GM11168 (cell line): ENCODE results near the gene SPATA9.

Experiments
- in situ Hi-C: fragments of 300-500 bp; cut with MboI; formaldehyde crosslinking; loops from one replicate; pipeline ENCODE4 v1.12.0; 2022; ENCODE audit warnings: low sequenced_read_pairs; ENCODE audit not compliant: unreplicated experiment

SPATA9 gene, protein sequence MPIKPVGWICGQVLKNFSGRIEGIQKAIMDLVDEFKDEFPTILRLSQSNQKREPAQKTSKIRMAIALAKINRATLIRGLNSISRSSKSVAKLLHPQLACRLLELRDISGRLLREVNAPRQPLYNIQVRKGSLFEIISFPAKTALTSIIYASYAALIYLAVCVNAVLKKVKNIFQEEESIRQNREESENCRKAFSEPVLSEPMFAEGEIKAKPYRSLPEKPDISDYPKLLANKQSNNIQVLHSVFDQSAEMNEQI

DNA sequence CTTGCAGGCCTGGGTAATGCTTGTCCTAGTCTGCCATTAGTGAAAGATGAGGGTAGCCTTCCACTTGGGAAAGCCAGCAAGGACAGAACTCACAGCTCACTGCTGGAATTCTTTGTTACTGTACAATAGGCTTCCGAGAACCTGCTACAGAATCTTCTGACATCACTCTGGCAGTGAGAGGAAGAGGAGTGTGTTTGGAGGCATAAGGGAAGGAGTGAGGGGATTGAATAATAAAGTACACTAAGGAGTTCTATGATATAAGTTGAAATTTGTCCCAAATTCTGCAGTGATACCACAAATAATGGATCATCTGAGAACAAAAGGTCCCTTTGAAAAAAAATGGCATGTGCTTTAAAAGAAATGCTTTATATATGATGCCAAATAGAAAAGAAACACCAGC is at the start of gene SPATA9:
SPATA9 (minus strand) TSS at position 101 of the 400 bp plus-strand sequence. CDS start 137 bp downstream, outside the sequence.
- in situ Hi-C loops: no loop called here

DNA sequence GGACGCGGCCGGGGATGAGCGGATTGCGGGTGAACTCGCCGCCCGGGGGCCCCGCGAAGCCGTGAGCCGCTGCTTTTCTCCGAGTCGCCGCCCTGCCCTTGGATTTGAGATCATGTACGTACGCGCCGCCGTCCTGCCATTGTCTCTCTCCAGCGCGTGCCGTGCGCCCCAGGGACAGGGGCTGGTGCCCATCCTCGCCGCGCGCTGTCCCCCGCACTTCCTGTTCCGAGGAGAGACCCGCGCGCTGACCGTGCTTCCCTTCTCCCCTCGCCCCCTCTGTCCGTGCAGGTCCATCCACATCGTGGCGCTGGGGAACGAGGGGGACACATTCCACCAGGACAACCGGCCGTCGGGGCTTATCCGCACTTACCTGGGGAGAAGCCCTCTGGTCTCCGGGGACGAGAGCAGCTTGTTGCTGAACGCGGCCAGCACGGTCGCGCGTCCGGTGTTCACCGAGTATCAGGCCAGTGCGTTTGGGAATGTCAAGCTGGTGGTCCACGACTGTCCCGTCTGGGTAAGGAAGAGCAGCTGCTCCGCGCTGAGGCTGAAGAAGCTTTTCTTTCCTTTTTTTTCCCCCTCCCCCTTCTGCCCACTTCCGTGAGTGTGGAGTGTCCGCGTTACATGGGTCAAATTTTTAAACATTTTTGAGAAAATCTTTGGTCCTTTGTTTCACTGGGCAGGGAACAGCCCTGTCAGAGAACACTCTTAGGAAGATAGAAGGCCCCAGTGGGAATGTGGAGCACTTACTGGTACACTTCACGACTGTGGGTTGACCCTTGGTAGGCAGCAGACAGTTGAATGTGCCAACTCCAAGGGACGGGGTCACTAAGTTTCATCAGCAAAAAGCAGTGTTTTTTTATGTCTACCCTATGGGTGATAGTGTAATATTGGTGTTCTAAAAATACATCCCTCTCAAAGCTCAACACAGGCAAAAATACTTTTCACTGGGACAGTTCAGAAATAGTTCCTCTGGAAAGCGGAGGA is 49.1 kb upstream of the SPATA9 start:
- in situ Hi-C loops: no loop called here

DNA sequence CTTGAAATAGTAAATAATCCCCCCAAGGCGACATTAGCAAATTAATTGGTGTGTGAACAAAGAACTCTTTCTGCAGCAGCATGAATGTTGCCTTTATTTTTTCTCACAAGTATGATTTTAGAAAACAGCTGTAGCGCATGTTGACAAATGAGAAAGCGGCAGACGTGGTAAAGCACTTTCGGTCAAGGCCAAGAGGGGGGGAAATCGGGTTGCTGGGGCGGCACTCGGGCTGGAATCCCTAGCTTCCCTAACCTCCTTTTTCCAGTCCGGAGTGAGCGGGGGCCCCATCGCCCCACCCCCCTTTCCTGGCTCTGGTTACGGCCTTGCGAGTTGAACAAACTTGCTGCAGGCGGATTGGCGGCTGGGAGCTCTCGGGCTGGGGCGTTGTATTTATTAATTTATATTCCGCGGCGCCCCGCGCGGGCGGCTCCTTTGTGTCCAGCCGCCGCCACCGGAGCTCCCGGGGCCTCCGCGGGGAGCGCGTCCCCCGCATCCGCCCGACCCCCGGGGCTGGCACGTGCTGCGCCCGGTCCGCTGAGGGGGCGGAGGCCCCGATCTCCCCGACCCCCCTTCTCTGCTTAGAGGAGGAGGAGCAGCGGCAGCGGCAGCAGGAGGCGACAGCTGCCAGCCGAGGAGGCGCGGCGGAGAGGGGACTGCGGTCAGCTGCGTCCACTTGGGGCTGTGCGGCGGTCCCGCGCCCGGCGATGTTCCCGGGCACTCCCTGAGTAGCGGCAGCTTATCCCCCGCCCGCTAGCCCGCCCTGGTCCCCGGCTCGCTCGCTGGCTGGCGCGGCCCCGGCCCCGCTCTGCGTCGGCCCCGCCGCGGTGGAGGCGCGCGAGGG is 48.2 kb upstream of the SPATA9 start, which contains the start of gene RHOBTB3:
RHOBTB3 (plus strand) TSS at position 607 of the 841 bp plus-strand sequence. CDS start 347 bp downstream, outside the sequence.
- in situ Hi-C loops: no loop called here

DNA sequence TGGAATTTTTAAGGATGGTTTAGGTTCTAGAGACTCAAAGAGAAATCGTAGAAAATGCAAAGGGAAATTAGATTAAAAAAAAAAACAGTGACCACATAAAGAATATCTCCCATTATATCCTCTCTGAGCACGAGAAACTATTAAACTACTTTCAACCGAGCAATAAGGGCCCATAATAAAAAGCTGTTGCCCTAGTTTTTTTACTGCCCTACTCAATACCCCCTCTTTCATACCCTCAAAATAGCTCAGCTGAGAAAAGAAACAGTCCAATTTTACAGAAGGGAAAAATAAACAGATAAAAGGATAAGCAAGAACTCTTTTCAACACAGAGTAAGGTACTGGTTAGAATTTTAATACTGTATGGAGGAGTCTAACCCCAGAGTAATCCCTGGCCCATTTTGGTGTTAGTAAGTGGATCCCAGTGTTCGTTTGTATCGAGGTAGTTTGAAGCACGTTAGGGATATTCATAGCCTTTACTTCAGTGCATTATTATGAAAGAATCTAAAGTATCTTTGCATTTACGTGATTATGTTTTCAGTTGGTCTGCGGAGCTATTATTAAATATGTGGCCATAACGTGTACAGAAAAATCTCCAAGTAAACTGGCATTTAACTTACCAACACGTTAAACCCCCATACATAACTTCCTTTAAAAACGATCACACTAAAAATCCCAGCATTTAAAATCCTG is 47.4 kb upstream of the SPATA9 start:
- in situ Hi-C loops: no loop called here

DNA sequence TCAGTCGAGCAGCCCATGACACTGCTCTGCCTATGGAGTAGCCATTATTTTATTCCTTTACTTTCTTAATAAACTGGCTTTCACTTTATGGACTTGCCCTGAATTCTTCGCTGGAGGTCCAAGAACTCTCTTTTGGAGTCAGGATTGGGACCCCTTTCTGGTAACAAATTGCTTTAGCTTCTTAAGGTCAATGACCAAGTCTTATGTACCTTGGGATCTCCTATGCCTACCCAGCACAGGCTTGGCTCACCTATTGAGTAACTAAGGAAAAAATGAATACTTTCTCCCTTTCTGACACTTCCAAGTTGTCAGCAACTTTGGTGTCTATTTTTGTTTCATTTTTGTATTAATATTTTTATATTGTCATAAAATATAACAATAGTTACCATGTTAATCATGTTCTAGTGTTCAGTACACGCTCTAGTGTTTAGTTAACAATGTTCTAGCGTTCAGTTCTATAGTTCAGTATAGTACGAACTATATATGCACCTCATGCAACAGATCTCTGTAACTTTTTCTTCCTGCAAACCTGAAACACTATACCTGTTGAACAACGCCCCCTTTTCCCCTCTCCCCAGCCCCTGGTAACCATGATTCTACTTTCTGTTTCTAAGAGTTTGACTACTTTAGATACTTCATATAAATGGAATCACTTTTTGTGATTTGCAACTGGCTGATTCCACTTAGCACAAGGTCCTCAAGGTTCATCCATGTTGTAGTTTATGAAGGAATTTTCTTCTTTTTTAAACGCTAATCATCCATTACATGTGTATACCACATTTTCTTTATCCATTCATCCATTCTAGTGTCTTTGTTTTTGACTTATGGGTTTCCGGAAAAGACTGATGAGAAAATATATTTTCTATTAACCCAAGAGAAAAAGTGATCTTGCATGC is 46.6 kb upstream of the SPATA9 start:
- in situ Hi-C loops: no loop called here

DNA sequence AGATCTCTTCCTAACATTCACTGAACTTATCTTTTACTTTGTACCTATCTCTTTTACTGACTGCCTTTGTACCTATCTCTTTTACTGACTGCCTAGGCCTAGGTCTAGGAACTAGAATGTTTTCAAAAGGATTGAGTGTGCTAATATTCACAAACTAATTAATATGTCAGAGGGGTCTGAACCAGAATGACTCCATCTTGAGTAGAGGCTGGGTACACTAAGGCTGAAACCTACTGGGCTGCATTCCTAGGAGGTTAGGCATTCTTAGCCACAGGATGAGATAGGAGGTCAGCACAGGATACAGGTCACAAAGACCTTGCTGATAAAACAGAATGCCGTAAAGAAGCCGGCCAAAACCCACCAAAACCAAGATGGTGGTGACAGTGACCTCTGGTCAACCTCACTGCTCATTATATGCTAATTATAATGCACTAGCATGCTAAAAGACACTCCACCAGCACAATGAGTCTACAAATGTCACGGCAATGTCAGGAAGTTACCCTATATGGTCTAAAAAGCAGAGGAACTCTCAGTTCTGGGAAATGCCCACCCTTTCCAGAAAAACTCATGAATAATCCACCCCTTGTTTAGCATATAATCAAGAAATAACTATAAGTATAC is 45.8 kb upstream of the SPATA9 start:
- in situ Hi-C loops: no loop called here

DNA sequence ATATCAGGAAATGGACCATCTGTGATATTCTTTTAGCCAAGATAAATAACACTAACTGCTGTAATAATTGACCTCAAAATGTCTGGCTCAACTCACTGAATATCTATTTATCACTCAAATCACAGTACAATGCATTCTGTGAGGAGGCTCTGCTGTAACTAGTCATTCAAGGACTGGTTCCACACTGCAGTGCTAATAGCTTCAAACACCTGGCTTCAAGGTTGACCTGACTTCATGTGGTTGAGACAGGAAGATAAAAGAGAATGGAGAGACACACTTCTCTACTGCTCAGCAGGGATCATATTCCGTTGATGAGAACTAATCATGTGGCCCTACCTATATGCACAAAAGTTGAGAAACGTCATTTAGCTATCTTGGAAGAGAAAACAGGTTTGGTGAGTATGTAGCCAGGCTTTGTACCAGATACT is 45.0 kb upstream of the SPATA9 start:
- in situ Hi-C loops: no loop called here

DNA sequence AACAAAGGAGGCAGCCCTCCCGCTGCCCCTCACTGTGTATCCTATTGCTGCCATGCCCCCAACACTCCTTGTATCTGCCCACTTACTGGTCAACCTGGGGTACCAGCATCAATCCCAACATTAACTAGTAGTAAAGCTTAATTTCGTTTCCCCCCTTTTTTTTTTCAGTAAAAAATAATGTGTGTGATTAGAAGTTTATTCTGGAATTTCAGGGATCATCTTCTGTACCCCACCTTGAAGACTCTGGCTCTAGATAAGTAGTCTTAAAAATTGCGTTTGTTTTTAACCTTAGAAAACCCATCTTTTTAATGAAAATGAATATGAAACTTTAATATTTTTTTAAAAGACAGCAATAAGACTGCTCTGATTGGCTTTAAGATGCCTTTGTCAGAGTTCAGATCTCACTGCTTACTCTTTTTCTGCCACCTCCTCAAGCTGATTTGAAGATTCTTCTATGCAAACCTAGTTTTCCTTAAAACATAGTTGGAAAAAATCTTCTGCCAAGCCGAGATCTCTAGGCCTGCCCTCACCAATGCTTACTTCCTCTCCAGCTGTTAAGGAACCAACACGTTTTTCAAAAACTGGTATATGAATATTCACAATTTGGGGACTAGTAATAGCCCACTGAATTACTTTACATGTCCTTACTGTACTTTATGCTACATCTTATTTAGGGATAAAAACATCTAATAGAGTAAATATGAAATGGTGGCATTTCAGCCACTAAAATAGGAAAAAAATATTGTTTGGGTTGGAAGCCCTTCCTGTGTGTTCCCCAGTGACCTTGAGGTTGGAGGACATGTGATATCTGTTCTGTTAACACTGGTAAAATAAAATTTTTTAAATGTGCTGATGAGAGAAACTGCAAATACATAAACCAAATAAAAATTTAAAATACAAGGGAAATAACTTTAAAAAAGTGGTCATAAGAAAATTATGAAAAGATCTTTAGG is 44.3 kb upstream of the SPATA9 start:
- in situ Hi-C loops: no loop called here

DNA sequence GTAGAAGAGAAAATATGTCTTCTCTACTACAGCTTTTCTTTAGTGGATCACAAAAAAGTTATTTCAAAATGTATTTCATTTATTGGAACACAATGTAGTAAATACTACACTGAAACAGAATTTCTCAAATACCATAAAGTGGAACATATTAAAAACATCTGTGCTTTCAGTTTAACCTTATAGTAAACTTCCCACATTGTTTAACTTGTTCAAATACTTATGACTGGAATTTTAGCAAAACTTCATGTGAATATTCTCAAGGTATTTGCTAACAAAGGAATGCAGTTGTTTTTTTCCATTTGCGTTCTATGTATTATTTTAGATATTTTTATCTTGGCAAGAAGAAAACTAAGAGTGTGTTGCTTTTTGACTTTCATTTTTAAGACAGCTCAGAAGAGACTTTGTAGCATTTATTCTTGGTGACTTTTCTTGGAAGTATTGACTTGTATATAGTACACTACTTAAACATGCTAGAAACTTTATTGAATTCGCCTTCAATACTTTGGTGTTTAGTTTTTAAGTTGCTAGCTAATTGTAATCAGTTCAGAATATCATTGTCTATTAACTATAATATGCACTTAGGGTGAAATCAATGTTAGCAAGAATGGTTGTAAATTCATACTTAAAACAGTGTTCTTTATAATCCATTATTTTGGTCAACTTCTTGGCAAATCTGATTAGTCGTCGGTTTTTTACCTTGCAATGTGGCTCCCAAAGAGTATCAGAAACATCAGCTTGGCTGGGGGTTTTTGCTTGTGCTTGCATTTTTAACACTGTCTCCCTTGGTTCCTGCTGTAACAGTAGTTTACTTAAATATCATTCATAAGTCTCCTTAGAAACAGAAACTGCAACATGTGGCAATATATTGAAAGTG is 43.4 kb upstream of the SPATA9 start:
- in situ Hi-C loops: no loop called here

DNA sequence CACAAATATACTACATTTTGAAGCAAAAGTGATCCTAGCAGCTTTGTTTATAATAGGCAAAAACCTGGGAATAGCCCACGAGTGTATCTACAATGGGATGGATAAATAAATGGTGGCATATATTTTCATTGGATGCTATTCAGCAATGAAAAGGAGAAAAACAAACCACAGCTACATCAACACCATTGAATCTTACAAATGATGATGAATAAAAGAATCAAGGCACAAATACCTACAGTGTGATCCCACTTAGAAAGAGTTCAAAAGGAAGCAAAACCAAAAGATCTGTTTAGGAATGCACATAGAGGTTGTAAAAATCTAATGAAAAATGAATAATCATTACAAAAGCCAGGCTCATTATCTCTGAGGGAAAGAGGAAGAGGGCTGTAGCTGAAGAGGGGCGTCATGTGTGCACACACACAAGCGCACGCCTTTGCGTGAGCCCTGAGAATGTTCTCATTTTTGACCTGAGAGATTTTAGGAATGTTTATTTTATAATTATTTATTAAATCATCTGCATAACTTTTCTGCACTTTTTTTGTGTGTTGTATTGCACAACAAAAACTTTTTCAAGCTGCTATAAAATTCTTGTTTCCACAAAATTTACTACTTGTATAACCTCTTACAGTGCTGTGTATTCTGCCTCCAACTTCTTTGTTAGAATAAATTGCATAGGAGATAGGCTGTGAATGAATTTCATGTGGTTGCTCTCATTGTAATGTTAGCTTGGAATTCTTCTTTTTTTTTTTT is 42.5 kb upstream of the SPATA9 start:
- in situ Hi-C loops: no loop called here

DNA sequence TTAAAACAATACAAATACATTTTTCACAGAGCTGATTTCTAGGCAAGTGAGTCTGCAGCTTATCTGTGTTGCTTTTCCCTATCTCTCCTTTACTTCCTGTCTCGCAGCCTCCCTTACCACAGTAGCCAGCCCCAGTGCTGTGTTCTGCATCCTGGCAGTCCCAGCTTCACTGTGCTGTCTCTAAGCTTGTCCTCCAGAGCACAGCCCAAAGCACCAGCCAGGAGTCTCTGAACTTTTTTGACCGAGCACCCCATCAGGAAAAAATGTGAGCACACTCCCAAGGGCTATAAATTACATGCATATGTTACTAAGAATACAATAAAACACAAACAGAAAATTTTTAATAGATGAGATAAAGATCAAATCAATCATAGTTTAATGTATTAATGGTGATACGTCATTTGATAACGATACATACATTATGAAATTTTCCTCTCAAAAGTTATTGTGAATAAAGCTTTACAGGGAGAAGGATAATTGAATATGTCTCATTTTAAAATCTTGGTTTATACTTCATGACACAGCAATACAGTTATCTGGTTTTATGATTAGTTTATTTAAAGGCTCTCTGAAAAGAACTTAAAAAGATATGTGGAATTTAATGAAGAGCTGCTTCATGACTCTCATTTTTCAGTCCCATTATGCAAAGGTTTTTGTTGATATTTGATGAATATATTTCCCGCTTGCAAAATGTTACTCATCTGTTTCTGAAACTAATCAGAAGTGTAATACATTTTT is 41.0 kb upstream of the SPATA9 start:
- in situ Hi-C loops: no loop called here

DNA sequence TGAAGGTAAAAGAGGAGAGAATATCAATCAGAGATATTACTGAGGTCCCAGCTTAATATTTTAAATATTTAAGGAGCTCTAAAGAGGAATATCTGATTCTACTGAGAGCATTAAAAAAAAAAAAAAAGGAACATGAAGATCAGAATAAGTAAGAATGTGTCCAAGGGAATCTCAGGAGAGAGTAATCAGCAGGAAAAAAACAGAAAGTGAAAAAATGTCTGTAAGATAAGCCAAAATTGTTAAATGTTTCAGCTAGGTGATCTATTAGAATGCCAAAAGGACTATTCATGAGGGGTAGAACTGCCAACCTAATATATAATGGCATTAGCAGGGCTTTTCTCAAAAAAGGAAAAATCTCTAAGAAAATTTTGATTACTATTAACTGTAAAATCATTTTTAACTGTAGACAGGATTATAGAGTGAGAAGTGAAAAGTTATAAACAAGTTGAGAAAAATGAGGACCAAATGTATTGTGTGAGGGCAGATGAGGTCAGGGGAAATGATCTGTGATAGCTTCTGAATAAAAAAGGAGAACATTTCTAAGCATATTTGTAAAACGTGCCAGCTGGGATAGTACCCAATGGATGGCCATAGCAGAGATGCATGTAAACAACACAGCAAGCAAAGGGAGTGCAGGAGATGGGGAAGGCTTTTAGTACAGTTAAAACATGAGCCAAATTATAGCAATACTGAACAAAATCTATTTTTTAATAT is 38.9 kb upstream of the SPATA9 start:
- in situ Hi-C loops: no loop called here

DNA sequence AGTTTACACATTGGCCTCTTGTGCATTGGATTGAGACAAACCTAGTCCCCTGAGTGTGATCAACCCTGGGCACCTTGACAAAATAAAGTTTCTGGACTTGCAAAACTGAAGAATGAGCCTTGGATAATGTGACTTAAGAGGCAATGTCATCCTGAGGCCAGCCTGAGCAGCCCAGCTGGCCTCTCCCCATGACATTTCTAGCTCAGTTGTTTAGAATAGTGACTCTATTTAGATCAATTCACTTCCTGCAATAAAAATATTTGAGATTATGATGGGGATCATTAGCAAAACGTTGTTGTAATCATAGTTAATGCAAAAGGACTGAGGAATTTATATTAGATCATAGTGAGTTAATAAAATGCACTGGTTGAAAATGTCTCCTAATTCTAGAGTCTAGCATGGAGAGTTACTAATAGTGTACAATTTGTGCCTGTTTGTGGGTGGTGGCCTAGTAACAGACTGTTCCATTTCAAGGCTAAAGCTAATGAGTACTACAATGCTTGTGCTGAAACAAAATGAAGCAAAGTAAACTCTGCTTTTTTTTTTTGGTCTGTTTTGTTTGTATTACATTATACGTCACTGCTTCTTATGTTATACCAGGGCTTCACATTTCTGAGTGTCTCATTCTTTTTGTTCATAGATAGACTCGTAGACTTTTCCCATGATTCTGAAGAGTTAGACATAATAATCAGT is 37.4 kb upstream of the SPATA9 start:
- in situ Hi-C loops: no loop called here

DNA sequence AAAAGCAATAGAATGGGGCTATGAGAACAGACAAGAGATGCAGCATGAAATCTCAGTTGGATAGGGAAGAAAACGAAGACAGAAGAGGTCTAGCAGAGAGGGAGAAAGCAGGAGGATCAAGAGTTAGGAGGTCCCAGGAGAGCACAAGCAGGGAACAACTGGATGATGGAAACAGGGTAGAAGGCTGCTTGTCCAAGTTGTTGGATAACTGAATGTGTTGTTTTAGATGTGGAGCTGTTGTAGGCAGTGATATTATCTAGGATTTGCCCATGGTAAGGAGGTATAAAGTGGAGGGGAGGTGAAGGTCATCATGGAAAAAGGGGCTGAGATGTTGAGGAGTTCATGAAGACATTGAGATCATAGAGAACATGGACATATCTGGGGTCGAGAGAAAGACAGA is 35.9 kb upstream of the SPATA9 start:
- in situ Hi-C loops: no loop called here
